Ovary (tissue), 9 donors: ENCODE data around the gene CDH16. TPM values are rescaled to one million over a fixed set of nuclear protein-coding genes. Genes with fewer than 3 reads are reported as not detected.
"Not testable (repeated sequence)": the region's sequence is repeated elsewhere in the genome, so short reads cannot be mapped to it uniquely, and the experiment has no call there.

Source experiments
- DNase-seq, 5 donors: peaks; one replicate each; pipeline ENCODE4 v3.0.0-alpha.2; 2019 to 2020
- H3K27ac ChIP-seq, 2 donors: fragments of 200-600 bp; one replicate each; pipeline versions ENCODE4 v1.5.1 to v1.8.0; 2019 to 2022
- H3K27me3 ChIP-seq: fragments of 200-600 bp; one replicate; pipeline ENCODE4 v1.8.0; 2022
- H3K36me3 ChIP-seq: fragments of 200-600 bp; sonication (generic); one replicate; pipeline ENCODE4 v1.5.1; 2019
- H3K4me1 ChIP-seq: one replicate; pipeline ENCODE4 v1.8.1; 2013; ENCODE audit warnings: mild to moderate bottlenecking, moderate library complexity; ENCODE audit not compliant: insufficient read depth
- H3K4me3 ChIP-seq: fragments of 200-600 bp; sonication (generic); one replicate; pipeline ENCODE4 v1.5.1; 2017
- H3K9me3 ChIP-seq, 2 donors: fragments of 200-600 bp in 1 of 2; sonication (generic) in 1 of 2; one replicate each; pipeline versions ENCODE4 v1.5.1 to v1.8.1; 2013 to 2019; ENCODE audit warnings: mild to moderate bottlenecking in 1 of 2, moderate library complexity in 1 of 2
- EP300 ChIP-seq: sonication (generic); formaldehyde crosslinking; IDR thresholded peaks from one replicate; pipeline ENCODE4 v1.6.1; 2017; ENCODE audit warnings: antibody characterized with exemption
- POLR2A ChIP-seq: fragments of 450-650 bp; IDR thresholded peaks from one replicate; pipeline ENCODE4 v1.6.1; 2017; ENCODE audit warnings: antibody characterized with exemption, mild to moderate bottlenecking, moderate library complexity
- WGBS, 3 donors: extraction: QIAGEN DNeasy Blood & Tissue Kit in 1 of 3; methylation state at CpG; one replicate each; pipeline versions ENCODE4 v1.1.5 to v1.1.7; 2013 to 2017; 5-methylcytosine and 5-hydroxymethylcytosine counted together
- intact Hi-C, 4 donors: fragments of 100-400 bp; cut with DNase I; formaldehyde crosslinking; loops; one replicate each; pipeline versions ENCODE4 v1.11.0 to v1.15.1; 2022 to 2023
- polyA plus RNA-seq, 2 donors: library from polyadenylated mRNA; stranded (reverse); fragments of 200-250 nt in 1 of 2; fragments of 350-450 nt in 1 of 2; fragmentation: Illumina TruSeq in 1 of 2; extraction: RNeasy Lipid Tissue Mini Kit (QIAGEN cat#74804) in 1 of 2; gene quantifications; one replicate each; pipeline ENCODE4 v1.2.3, GENCODE V29; 2013 to 2014
- total RNA-seq, 7 donors: library from RNA; depleted of rRNA in 2 of 7; stranded (reverse); fragments of >200 nt in 2 of 7; fragmentation: NEBNext Ultra II Directional in 3 of 7; extraction: Animal tissue kit (Norgen Biotek cat#: 25700) in 3 of 7; gene quantifications; one replicate each; pipeline versions ENCODE4 v1.1.0 to v1.2.4, GENCODE V29; 2016 to 2023
- TF ChIP-seq, protein P1 (sequence below), 3 donors: fragments of 450-650 bp in 2 of 3; fragments of 200-600 bp in 1 of 3; IDR thresholded peaks; one replicate each; pipeline versions ENCODE4 v1.5.1 to v1.8.0; 2016 to 2022; ENCODE audit warnings: antibody characterized with exemption in 3 of 3, mild to moderate bottlenecking in 1 of 3
- donor health status: DM: no; HTN: no; CAD: no; lungs with moderate emphysema.
- donor health status: DM: no; HTN: no; CAD: no.
- donor health status: Bipolar disorder and iron deficiency.
- donor health status: DM: yes; HTN: yes; CAD: no.
- donor health status: DM: no; HTN: no; CAD: no.
- donor health status: DM: yes; HTN: yes; CAD: no.

The CDH16 gene
- total and polyA plus RNA-seq, 9 donors: 0.12 to 19.2 (median 0.57) TPM; not detected in 4

DNA sequence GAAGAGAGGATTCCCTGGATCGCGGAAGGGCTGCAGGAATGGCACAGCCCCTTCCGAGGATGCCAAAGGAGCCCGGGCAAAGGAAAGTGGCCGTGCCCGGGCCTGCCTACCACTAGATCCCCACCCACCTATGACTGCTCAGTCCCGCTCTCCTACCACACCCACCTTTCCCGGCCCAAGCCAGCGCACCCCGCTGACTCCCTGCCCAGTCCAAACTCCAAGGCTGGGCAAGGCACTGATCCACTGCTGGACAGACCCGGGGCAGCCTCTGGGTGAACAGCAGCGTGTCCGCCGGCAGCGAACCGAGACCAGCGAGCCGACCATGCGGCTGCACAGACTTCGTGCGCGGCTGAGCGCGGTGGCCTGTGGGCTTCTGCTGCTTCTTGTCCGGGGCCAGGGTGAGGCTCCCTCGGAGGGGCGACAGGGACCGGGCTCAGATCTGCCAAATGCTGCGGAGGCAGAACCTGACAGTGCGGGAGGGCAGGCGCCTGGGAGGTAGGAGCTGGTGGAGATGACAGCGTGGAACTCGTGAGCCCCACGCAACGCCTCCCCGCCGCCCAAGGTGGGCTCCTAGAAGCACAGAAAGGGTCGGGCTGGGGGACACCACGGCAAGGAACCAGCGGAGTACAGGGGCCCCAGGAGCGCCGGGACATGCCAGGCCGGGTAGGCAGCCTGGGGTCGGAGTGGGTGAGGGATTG, 16.8 kb upstream of the CDH16 start, which contains the start of gene CES2:
Gene CES2, plus strand, starts transcription at position 203 of the 698 bp plus-strand sequence. Its CDS starts 120 bp downstream, at position 323.
- no peaks in the 10 kb centered on the region for H3K27me3 ChIP-seq
- peak in 2 of 5 donors; percentile 49 to 60 for DNase-seq
- H3K4me3 ChIP-seq: peak within 1 kb of the TSS; percentile 99
- 8 to 13% (median 12%) methylated on average over 44 of the region's 44 CpGs for WGBS, 3 donors
- peak within 1 kb of the TSS; percentile 43 to 87 for H3K27ac ChIP-seq
- no peaks in the 10 kb centered on the region for H3K9me3 ChIP-seq
- TF ChIP-seq POLR2A (no peak), EP300 (no peak)
- TF ChIP-seq, protein P1, sequence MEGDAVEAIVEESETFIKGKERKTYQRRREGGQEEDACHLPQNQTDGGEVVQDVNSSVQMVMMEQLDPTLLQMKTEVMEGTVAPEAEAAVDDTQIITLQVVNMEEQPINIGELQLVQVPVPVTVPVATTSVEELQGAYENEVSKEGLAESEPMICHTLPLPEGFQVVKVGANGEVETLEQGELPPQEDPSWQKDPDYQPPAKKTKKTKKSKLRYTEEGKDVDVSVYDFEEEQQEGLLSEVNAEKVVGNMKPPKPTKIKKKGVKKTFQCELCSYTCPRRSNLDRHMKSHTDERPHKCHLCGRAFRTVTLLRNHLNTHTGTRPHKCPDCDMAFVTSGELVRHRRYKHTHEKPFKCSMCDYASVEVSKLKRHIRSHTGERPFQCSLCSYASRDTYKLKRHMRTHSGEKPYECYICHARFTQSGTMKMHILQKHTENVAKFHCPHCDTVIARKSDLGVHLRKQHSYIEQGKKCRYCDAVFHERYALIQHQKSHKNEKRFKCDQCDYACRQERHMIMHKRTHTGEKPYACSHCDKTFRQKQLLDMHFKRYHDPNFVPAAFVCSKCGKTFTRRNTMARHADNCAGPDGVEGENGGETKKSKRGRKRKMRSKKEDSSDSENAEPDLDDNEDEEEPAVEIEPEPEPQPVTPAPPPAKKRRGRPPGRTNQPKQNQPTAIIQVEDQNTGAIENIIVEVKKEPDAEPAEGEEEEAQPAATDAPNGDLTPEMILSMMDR (IDR thresholded peaks at IDR 0.05): no peak
- H3K36me3 ChIP-seq: no peaks in the 10 kb centered on the region
- intact Hi-C loops: loop anchor here in 1 of 4 donors (10.0 kb wide), 2 partner anchors 59 to 529 kb away; no protein-coding TSS in a partner anchor
- H3K4me1 ChIP-seq: peaks cover 14% of the 10 kb centered on the region

DNA sequence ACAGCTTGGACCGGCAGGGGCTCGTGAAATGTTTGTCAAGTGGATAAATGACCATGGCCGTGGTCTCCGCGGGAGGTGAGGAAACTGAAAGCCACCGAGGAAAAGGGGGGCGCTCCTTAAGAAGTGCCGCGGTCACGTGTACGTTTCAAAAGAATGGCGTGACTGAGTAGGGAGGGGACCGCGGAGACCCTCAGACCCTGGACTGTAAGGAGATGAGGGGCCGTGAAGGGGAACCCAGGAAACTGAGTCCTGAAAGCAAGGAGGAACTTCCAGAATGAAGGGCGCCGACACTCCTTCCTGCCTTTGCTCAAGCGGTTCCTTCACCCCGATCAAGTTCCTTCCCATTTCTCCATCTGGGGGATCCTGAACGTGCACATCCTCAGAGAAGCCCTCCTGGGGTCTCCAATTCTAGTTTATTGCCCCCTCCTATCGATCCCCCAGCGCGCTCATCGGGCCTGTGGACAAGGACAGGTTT, 16.2 kb upstream of the CDH16 start:
- WGBS, 3 donors: 0 to 1% (median 0%) methylated on average over 21 to 24 of the region's 24 CpGs
- not testable (repeated sequence) for H3K36me3 ChIP-seq, H3K27me3 ChIP-seq, DNase-seq, H3K9me3 ChIP-seq
- intact Hi-C loops: loop anchor here in 2 of 4 donors (5.0 to 10.0 kb wide), 3 partner anchors 38 to 530 kb away; no protein-coding TSS in a partner anchor
- Histone ChIP-seq H3K27ac (peak overlapping the region; percentile 43 to 87), H3K4me3 (peak overlapping the region; percentile 99), H3K4me1 (peaks cover 14% of the 10 kb centered on the region)

DNA sequence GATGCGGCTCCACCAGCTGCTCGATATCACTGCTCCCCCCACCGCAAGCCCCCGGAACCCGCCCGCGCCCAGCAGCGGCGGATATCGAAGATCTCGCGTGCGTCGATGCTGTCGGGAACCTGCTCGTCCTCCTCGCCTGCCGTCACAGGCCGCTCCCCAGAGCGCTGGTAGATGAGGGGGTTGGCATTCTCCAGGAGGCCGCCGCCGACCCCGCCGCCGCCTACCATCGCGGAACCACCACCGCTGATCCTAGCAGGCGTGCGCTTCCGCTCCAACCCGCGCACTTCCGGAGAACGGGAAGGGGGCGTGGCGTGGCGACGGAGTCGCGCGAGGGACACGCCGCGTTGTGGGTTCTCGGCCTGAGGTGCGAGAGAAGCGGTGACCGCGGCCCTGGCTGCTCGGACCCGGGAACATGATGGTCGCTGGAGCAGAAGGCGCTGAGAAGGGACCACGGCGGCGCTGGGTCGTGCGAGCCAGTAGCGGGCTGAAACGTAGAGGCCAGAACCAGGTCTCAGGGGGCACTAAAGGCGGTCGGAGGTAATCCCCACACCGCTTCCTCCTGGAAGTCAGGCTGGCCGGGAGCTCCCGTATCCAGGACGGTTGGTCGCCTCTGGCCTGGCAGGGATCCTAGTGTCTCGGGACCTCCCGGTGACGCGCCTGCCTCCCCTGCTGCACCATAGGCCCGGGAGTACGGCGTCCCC, 15.6 kb upstream of the CDH16 start, which contains the start of gene CIAO2B:
Gene CIAO2B, minus strand, starts transcription at position 265 of the 701 bp plus-strand sequence. Its CDS starts 38 bp downstream, at position 227.
- Histone ChIP-seq H3K36me3 (no peaks in the 10 kb centered on the region), H3K27ac (peak within 1 kb of the TSS; percentile 43 to 87), H3K27me3 (no peaks in the 10 kb centered on the region), H3K4me1 (peaks cover 14% of the 10 kb centered on the region), H3K9me3 (no peaks in the 10 kb centered on the region), H3K4me3 (peak within 1 kb of the TSS; percentile 99)
- peak; percentile 91 for TF ChIP-seq POLR2A
- TF ChIP-seq, protein P1 (IDR thresholded peaks at IDR 0.05): peak in 1 of 3 donors; percentile 5
- TF ChIP-seq EP300: no peak
- intact Hi-C loops: loop anchor here in 2 of 4 donors (5.0 to 10.0 kb wide), 3 partner anchors 37 to 531 kb away; no protein-coding TSS in a partner anchor
- peak; percentile 86 to 94 (median 90) for DNase-seq
- 0 to 1% (median 0%) methylated on average over 43 to 76 of the region's 76 CpGs for WGBS, 3 donors

DNA sequence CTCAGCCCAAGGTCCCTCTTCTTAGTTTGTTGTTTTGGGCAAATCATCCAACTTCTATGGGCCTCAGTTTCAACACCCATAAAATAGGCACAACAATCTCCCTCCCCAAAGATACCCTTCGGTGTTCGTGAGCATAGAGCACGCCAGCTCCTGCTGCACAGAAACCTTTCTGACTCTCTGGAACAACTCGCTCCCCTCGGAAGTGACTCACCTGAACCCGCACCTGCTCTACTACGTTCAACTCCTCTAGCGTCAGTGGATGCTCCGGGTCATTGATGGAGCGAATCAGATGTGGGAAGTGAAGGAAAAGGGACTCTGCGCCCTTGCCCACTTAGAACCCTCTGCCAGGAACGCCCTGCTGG, 15.1 kb upstream of the CDH16 start:
- DNase-seq: no peak
- intact Hi-C loops: loop anchor here in 2 of 4 donors (5.0 to 10.0 kb wide), 3 partner anchors 36 to 531 kb away; no protein-coding TSS in a partner anchor
- Histone ChIP-seq H3K4me3 (peak overlapping the region; percentile 99), H3K27me3 (no peaks in the 10 kb centered on the region), H3K36me3 (no peaks in the 10 kb centered on the region), H3K4me1 (peaks cover 14% of the 10 kb centered on the region), H3K9me3 (no peaks in the 10 kb centered on the region), H3K27ac (peak overlapping the region; percentile 43 to 87)
- TF ChIP-seq POLR2A (no peak), EP300 (no peak)
- TF ChIP-seq, protein P1 (IDR thresholded peaks at IDR 0.05): no peak
- WGBS, 3 donors: 0 to 1% (median 0%) methylated on average over 12 of the region's 12 CpGs
